ENCODE data around the gene GEMIN7. TPM values are rescaled to one million over a fixed set of nuclear protein-coding genes. Genes with fewer than 3 reads are reported as not detected.

Gene GEMIN7
- total RNA-seq, 4 donors from 2014 or later = 10.6 to 22.7 (median 19.1) TPM

GRCh38 chr19:45113628-45114027 lies 34.6 kb downstream of the GEMIN7 start:
- TF ChIP-seq POLR2A (IDR thresholded peaks at IDR 0.05) (no peak), CTCF (IDR thresholded peaks at IDR 0.05) (no peak)

GRCh38 chr19:45114116-45114515 lies 35.1 kb downstream of the GEMIN7 start:
- Histone ChIP-seq H3K9me3 (no peaks in the 10 kb centered on the region), H3K27me3 (no peaks in the 10 kb centered on the region), H3K36me3 (no peaks in the 10 kb centered on the region), H3K4me3 (replicated peaks in 1 of 3) (no peak overlapping the region), H3K4me1 (peaks cover 0 to 56% of the 10 kb centered on the region in 2 donors), H3K27ac (no peak overlapping the region)
- intact Hi-C loops (cut with DNase I) = no loop called here
- TF ChIP-seq CTCF (IDR thresholded peaks at IDR 0.05) = no peak
- DNase-seq = no peak
- 76 to 100% methylated on average over 1 to 4 of the region's 4 CpGs for WGBS, 2 donors

More at GRCh38 chr19:45113628-45114027, 34.6 kb downstream of the GEMIN7 start:
- intact Hi-C loops (cut with DNase I) = no loop called here
- H3K36me3 ChIP-seq = no peaks in the 10 kb centered on the region
- no peaks in the 10 kb centered on the region for H3K9me3 ChIP-seq
- H3K4me1 ChIP-seq = peaks cover 0 to 52% of the 10 kb centered on the region in 2 donors
- H3K4me3 ChIP-seq (replicated peaks in 1 of 3) = no peak overlapping the region
- no peak for DNase-seq
- WGBS, 2 donors = 72 to 75% methylated on average over 5 to 9 of the region's 9 CpGs
- H3K27me3 ChIP-seq = no peaks in the 10 kb centered on the region
- no peak overlapping the region for H3K27ac ChIP-seq

- H3K27ac ChIP-seq = no peak overlapping the region
- H3K4me3 ChIP-seq (replicated peaks in 1 of 3) = no peak overlapping the region
Observed at GRCh38 chr19:45115809-45116615, 37.0 kb downstream of the GEMIN7 start.

GRCh38 chr19:45117167-45117594 lies 38.1 kb downstream of the GEMIN7 start:
- no peak for TF ChIP-seq POLR2A (IDR thresholded peaks at IDR 0.05)
- no peak for TF ChIP-seq CTCF (IDR thresholded peaks at IDR 0.05)
- H3K27me3 ChIP-seq = no peaks in the 10 kb centered on the region
- intact Hi-C loops (cut with DNase I) = no loop called here
- H3K4me1 ChIP-seq = peaks cover 0 to 56% of the 10 kb centered on the region in 2 donors
- no peak overlapping the region for H3K4me3 ChIP-seq (replicated peaks in 1 of 3)
- H3K27ac ChIP-seq = no peak overlapping the region
- no peaks in the 10 kb centered on the region for H3K36me3 ChIP-seq
- 50 to 79% methylated on average over 10 to 16 of the region's 16 CpGs for WGBS, 2 donors
- H3K9me3 ChIP-seq = no peaks in the 10 kb centered on the region
- no peak for DNase-seq

More at GRCh38 chr19:45115809-45116615, 37.0 kb downstream of the GEMIN7 start:
- no peak for DNase-seq
- intact Hi-C loops (cut with DNase I) = no loop called here
- Histone ChIP-seq H3K36me3 (no peaks in the 10 kb centered on the region), H3K4me1 (peaks cover 0 to 63% of the 10 kb centered on the region in 2 donors), H3K27me3 (no peaks in the 10 kb centered on the region), H3K9me3 (no peaks in the 10 kb centered on the region)
- WGBS, 2 donors = 93% methylated on average over 17 of the region's 21 CpGs
- TF ChIP-seq POLR2A (IDR thresholded peaks at IDR 0.05) (no peak), CTCF (IDR thresholded peaks at IDR 0.05) (no peak)

GRCh38 chr19:45117671-45118070 lies 38.6 kb downstream of the GEMIN7 start:
- Histone ChIP-seq H3K27me3 (no peaks in the 10 kb centered on the region), H3K36me3 (no peaks in the 10 kb centered on the region), H3K9me3 (no peaks in the 10 kb centered on the region), H3K27ac (no peak overlapping the region), H3K4me1 (peaks cover 0 to 55% of the 10 kb centered on the region in 2 donors), H3K4me3 (replicated peaks in 1 of 3) (no peak overlapping the region)
- WGBS, 2 donors = 69 to 87% methylated on average over 3 to 11 of the region's 12 CpGs
- DNase-seq = no peak
- intact Hi-C loops (cut with DNase I) = no loop called here
- TF ChIP-seq POLR2A (IDR thresholded peaks at IDR 0.05) (no peak), CTCF (IDR thresholded peaks at IDR 0.05) (no peak)
